GM10248 (cell line): ENCODE data around the gene DAAM1.
A peak's percentile ranks its signal among the peaks of the same experiment; 100 is the strongest.

ENCODE experiments used
- CTCF ChIA-PET: fragments of 300-600 bp; sonication (Branson Sonifier 250); formaldehyde crosslinking; extraction: SDS; loops from one replicate; lab custom pipeline; 2021; ENCODE audit warnings: antibody characterized with exemption; lab: Yijun Ruan, JAX
- POLR2A ChIA-PET: fragments of 350-650 bp; sonication (Branson Sonifier 250); formaldehyde crosslinking; extraction: SDS; loops from one replicate; lab custom pipeline; 2020; ENCODE audit warnings: antibody characterized with exemption; lab: Yijun Ruan, JAX
- DNase-seq: peaks from one replicate; pipeline ENCODE4 v3.0.0; 2012; ENCODE audit errors: extremely low spot score
- TF ChIP-seq, protein P1 (sequence below): IDR thresholded peaks from 2 replicates; pipeline ENCODE4 v1.5.1; 2012; ENCODE audit warnings: mild to moderate bottlenecking, low read depth; ENCODE audit errors: extremely low read depth, missing control alignments, control extremely low read depth

The DAAM1 gene

GRCh38 chr14:59294662-59294992, 106.2 kb downstream of the DAAM1 start:
- ChIA-PET POLR2A (no interaction called here), CTCF (interaction anchor here (1.2 kb wide), 2 partner anchors 9 to 23 kb away, joined by 3 read pairs; no protein-coding TSS in a partner anchor)
- TF ChIP-seq, protein P1, sequence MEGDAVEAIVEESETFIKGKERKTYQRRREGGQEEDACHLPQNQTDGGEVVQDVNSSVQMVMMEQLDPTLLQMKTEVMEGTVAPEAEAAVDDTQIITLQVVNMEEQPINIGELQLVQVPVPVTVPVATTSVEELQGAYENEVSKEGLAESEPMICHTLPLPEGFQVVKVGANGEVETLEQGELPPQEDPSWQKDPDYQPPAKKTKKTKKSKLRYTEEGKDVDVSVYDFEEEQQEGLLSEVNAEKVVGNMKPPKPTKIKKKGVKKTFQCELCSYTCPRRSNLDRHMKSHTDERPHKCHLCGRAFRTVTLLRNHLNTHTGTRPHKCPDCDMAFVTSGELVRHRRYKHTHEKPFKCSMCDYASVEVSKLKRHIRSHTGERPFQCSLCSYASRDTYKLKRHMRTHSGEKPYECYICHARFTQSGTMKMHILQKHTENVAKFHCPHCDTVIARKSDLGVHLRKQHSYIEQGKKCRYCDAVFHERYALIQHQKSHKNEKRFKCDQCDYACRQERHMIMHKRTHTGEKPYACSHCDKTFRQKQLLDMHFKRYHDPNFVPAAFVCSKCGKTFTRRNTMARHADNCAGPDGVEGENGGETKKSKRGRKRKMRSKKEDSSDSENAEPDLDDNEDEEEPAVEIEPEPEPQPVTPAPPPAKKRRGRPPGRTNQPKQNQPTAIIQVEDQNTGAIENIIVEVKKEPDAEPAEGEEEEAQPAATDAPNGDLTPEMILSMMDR: no peak
- no peak for DNase-seq

- POLR2A ChIA-PET: no interaction called here
- TF ChIP-seq, protein P1: no peak
- DNase-seq: no peak
- CTCF ChIA-PET: interaction anchor here (0.7 to 1.0 kb wide), 2 partner anchors 9 to 21 kb away, joined by 3 read pairs; no protein-coding TSS in a partner anchor
Observed at GRCh38 chr14:59295951-59296350, 107.5 kb downstream of the DAAM1 start.

DNA sequence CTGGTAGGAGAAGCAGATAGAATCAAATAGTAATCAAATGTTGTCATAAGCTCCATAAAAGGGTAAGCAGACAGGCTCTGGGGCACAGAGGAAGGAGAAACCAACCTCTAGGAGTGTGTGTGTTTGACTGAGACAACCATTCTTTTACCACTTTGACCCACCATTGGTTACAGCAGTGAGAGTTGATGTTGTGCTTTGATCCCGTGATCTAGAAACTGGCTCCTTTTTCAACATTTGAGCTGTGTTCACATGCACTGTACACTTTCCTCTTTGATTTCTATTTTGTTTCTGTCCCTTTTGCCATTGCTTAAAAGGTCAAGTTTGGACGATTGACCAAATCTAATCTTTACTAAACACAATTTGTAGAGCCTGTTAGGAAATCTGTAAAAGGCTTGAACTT, 108.0 kb downstream of the DAAM1 start:
- no peak for DNase-seq
- ChIA-PET POLR2A (no interaction called here), CTCF (interaction anchor here (0.7 to 1.0 kb wide), 2 partner anchors 8 to 21 kb away, joined by 3 read pairs; no protein-coding TSS in a partner anchor)
- TF ChIP-seq, protein P1: no peak

DNA sequence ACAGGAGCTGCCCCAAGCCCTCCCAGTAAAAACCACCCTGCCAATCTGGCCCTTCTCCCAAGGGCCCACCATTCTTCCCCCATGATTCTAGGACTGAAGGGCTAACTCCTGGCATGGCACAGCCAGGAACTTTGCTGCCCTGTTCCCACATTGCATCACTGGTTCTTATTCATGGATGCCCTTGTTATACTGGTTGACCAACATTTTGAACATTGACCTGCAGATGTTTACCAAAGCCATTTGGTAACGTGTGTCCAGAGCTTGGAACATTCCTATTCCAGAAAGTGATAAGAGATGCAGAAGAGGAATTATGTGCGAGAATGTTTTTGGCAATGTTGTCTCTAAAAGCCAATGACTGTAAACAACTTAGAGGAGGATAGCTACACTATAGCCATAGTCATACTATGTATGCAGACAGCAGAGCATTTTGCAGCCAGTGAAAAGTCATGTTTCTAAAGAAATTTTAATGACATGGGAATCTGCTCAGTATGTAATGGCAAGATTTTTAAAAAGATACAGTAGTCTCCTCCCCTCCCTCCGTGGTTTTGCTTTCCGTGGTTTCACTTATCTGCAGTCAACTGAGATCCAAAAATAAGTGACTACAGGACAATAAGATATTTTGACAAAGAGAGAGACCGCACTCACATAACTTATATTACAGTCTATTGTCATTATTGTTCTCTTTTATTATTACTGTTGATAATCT, 108.8 kb downstream of the DAAM1 start:
- ChIA-PET POLR2A (no interaction called here), CTCF (interaction anchor here (1.0 kb wide), 1 partner anchor 7 kb away, joined by 3 read pairs; no protein-coding TSS in a partner anchor)
- no peak for DNase-seq
- TF ChIP-seq, protein P1: no peak

GRCh38 chr14:59299731-59300130, 111.3 kb downstream of the DAAM1 start:
- TF ChIP-seq, protein P1: no peak
- CTCF ChIA-PET: interaction anchor here (1.8 kb wide), 1 partner anchor 9 kb away, joined by 7 read pairs; no protein-coding TSS in a partner anchor
- POLR2A ChIA-PET: no interaction called here
- no peak for DNase-seq

- TF ChIP-seq, protein P1: no peak
- DNase-seq: peak; percentile 31
- CTCF ChIA-PET: no interaction called here
- POLR2A ChIA-PET: no interaction called here
Observed at GRCh38 chr14:59301354-59301753, 112.9 kb downstream of the DAAM1 start.
